HCT116 (cell line): ENCODE measurements around the gene PAX9. TPM values are rescaled to one million over a fixed set of nuclear protein-coding genes. Genes with fewer than 3 reads are reported as not detected.

Experiments used
- total RNA-seq: library from RNA; stranded (reverse); gene quantifications from one replicate; pipeline ENCODE4 v1.2.1, GENCODE V29; 2021; ENCODE audit not compliant: unreplicated experiment

PAX9 gene
- total RNA-seq, 1 experiment from 2014 or later = 5.2 TPM

Other genes starting within 250 kb of the PAX9 start
- gene NKX2-1, start 141.6 kb upstream of the PAX9 start, total RNA-seq = 0.84 TPM
- 7.5 TPM for gene NKX2-8, start 79.2 kb upstream of the PAX9 start, total RNA-seq